GM18517 (cell line): ENCODE results near the gene LIPA.

Experiments
- ATAC-seq: cut with Tn5 transposase; IDR thresholded peaks from one replicate; pipeline ENCODE4 v1.9.1; 2021; ENCODE audit warnings: mild to moderate bottlenecking, moderate library complexity; ENCODE audit not compliant: unreplicated experiment

LIPA gene

GRCh38 chr10:89241486-89242344, 9.9 kb downstream of the LIPA start:
- no peak for ATAC-seq

- ATAC-seq: no peak
Observed at GRCh38 chr10:89241026-89241425, 10.5 kb downstream of the LIPA start.

DNA sequence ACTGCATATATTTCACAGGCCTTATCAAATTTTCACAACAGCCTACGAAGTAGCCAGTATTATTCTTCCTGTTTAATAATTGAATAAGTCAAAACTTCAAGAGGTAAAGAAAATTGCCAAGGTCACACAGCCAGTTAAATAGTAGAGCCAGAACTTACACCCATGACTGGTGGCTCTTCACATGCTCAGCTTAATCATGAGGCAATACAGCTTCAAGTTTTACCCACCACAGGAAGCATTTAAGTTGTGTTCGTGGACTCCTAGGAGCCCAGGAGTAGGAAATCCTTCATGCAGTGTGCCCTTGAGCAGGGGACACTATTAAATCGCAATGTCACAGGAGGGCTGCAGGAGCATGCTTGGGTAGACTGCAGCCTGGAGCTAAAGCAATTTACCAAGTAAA, 11.1 kb downstream of the LIPA start:
- ATAC-seq: no peak

DNA sequence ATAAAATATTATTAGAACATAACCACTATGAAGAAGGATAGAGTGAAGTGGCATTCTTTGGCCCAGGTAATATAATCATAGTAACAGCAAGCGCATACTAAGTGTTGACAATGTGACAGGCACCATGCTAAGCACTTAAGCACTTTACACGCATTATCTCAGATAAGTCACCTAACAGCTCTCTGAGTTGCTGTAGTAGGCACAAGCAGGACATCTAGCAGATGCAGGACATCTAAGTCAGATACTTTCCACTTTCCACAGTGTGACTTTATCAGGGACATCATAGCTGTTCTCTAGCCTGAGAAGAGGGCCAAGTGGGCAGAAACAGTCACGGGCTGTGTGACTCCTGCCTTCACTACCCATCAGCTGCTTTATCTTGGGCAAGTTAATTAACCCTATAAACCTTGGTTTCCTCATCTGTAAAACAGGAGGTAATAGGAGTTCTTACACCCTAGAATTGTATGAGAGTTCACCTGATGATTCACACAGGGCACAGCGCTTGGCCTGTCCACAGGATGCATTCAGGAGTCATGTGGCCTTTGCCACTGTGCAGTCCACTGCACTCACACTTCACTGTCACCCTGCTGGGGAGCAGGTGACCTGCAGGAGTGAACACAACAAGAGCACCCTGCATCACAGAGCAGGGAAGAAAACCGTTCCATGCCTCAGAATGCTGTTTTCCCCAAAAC, 12.5 kb downstream of the LIPA start:
- no peak for ATAC-seq

DNA sequence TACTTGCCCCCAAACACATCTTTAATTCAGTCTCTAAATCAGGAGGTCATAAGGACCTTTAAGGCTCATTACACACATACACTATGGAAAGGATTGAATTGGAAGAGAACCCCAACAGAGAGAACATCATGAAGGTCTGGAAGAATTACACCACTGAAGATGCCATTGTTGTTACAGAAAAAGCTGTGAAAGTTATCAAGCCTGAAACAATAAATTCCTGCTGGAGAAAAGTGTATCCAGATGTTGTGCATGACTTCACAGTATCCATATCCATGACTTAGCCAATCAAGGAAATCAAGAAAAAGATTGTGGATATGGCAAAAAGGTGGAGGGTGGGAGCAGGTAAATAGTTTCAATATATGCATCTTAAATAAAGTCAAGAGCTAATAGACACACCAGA, 13.7 kb downstream of the LIPA start:
- ATAC-seq: no peak

- ATAC-seq: no peak
Observed at GRCh38 chr10:89236226-89236797, 15.3 kb downstream of the LIPA start.

- no peak for ATAC-seq
Observed at GRCh38 chr10:89235073-89235798, 16.3 kb downstream of the LIPA start.

- no peak for ATAC-seq
Observed at GRCh38 chr10:89233033-89233432, 18.5 kb downstream of the LIPA start.

- ATAC-seq: no peak
Observed at GRCh38 chr10:89228962-89229361, 22.6 kb downstream of the LIPA start.

DNA sequence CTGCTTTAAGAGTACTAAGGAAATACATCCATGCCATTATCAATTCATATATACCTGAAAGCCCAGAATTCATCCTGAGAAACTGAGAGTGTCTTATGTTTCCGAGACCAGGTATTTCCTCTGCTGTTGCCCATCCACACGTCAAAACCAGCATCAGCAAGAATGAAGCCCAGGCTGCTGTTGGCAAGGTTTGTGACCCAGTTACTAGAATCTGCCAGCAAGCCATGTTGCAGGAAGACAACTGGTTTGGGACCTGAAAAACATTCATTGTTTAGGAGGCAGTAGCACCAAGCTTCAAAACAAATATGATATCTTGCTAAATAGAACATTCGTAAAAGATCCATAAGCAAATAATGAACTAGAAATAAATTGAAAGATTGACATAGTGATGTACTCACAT, 23.4 kb downstream of the LIPA start:
- no peak for ATAC-seq

DNA sequence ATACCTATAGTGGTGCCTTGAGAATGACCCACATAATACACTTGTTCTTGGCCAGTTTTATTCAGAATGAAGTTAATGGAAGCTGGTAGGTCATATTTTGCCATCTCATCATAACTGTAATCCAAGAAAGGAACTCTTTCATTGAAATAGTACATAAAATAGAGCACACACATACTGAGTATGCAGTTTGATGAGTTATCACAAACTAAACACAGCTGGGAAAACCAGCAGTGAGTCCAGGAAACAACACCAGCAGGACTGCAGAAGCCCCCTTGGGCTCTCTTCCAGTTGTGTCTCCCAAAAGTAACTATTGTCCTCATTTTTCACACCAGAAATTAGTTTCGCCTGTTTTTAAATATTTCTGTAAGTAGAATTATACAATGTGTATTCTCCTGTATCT, 24.7 kb downstream of the LIPA start:
- no peak for ATAC-seq

DNA sequence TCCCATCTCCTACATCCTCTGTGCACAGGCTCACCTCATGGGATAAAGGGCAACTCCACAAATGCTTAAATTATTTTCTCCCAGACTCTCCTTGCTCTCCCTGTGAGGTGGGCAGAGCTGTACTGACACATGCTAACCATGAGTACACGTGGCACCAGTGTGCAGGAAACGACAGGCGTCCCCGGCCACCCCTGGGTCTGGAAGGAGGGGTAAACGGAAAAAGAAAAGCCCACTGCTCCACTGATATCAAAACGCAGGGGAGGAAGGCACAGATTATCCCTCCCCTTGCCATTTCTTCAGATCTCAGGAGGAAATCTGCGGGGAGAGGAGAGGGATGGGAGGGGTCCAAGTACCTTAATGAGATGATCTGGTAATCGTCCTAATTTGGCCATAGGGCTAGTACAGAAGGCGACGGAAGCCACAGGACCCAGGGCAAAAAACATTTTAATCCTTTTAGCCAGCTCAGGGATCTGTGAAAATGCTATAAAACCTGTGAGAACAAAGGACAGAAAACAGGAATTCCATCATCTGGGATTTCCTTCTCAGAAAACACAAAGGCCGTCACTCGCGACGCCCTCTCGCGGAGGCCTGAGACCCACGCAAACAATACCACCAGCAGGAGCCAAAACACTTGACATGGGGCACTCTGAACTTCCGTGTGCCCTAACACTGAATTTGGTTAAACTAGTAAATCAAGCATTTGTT, 26.7 kb downstream of the LIPA start:
- ATAC-seq: no peak

GRCh38 chr10:89221919-89222318, 29.7 kb downstream of the LIPA start:
- no peak for ATAC-seq

- ATAC-seq: no peak
Observed at GRCh38 chr10:89219513-89220218, 31.9 kb downstream of the LIPA start.

DNA sequence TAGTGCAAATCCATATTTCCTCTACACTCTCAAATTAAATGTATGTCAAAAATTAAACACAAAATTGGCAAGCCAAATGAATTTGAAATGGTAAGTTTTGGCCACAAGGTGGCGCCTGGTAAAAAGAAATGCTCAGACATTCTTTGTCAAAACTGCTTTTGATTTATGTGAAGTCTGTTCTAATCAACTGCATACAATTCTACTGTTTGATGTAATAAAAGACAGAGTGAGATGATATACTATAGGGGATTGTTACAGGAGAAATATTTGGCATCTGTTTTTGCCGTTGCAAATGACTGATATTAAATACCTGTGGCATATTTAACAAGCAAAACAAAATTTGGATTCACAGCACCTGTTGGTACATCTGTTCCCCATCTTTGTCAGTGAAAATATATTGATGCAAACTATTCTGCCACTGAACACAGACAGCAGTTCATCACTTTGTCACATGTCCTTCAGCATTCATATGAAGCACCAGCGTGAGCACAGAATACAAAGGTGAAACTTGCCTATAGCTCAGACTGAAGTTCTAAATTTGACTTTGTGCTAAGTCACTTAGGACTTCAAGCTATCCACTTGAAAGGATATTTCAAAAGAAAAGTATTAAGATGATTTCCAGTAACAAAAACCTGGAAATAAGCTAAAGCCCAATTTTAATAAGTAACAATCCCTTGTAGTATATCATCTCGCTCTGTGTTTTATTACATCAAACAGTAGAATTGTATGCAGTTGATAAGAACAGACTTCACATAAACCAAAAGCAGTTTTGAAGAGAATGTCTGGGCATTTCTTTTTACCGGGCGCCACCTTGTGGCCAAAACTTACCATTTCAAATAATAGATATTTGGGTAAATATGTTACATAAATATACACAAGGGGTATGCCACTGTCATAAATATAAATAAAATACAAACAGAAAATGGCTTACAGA, 34.3 kb downstream of the LIPA start:
- no peak for ATAC-seq

- ATAC-seq: no peak
Observed at GRCh38 chr10:89216056-89216455, 35.5 kb downstream of the LIPA start.

DNA sequence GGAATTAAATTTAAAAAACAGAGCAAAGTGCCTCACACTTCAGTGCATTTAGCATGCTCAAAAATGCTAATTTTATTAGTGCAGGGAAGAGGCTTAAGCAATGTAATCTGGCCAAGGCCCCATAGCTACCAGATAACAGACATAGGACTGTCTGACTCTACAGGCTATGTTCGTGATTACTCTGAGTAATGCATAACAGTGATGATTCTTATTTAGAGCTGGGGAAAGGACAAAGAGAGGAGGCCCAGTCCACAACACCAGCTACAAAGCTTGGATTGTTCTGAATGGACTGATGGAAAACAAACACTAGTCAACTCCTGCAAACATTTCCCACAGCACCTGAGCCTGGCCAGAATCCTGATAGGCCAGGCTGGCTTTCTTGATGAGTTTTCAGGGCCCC, 36.1 kb downstream of the LIPA start:
- no peak for ATAC-seq

DNA sequence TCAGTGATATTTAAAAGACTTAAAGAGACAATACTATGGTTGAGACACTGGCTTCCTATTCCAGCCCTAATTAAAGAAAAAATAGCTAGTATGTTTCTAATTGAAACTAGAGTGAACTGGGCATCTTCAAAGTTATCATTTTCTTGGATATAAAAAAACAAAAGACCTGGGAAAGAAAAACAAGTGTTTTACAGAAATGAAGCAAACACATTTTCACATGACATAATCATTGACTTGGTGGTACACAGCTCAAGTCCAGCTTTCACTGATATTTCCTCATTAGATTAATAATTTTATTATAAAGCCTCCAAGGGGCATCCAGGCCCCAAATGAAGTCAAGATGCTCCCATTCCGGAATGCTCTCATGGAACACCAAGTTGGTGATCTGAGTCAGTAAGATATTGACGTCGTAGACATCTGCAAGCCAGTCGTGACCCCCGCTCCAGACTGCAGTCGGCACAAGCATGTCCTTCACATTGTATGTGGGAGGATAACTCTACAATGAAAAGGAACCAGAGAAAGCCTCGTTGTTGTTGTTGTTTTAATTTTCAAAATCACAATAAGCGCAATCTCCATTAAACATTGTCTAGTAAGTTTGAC, 36.9 kb downstream of the LIPA start:
- ATAC-seq: no peak
